NCI-H2171 (cell line): Measurements from ENCODE around the gene B2M.
"Not testable (repeated sequence)": the region's sequence is repeated elsewhere in the genome, so short reads cannot be mapped to it uniquely, and the experiment has no call there.

Experiments
- DNase-seq: peaks from one replicate; lab custom pipeline; 2025; lab: John Stamatoyannopoulos, UW

Gene B2M

DNA sequence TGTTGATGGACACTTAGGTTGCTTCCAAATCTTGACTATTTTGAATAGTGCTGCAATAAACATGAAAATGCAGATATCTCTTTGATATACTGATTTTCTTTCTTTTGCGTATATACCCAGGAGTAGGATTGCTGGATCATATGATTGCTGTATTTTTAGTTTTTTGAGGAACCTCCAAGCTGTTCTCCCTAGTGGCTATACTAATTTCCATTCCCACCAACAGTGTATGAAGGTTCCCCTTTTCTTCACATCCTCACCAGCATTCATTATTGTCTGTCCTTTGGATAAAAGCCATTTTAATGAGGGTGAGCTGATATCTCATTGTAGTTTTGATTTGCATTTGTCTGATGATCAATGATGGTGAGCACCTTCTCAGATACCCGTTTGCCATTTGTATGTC is 12.7 kb upstream of the B2M start:
- DNase-seq = no peak

DNA sequence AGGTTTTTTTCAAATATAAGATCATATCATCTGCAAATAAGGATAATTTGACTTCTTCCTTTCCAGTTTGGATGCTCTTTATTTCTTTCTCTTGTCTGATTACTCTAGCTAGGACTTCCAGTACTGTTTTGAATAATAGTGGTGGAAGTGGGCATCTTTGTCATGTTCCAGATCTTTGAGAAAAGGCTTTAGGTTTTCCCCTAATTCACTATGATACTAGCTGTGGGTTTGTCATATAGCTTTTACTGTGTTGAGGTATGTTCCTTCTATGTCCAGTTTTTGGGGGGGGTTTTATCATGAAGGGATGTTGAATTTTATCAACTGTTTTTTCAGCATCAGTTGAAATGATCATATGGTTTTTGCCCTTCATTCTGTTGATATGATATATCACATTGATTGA is 10.6 kb upstream of the B2M start:
- DNase-seq = not testable (repeated sequence)

DNA sequence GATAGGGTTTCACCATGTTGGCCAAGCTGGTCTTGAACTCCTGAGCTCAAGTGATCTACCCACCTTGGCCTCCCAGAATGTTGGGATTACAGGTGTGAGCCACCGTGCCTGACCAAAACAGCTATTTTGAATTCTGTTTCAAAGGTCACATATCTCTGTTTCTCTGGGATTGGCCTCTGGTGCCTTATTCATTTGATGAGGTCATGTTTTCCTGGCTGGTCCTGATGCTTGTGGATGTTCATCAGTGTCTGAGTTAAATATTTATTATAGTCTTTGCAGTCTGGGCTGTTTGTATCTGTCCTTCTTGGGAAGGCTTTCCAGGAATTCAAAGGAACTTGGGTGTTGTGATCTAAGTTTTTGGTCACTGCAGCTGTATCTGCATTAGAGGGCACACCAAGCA is 5.3 kb upstream of the B2M start:
- no peak for DNase-seq

DNA sequence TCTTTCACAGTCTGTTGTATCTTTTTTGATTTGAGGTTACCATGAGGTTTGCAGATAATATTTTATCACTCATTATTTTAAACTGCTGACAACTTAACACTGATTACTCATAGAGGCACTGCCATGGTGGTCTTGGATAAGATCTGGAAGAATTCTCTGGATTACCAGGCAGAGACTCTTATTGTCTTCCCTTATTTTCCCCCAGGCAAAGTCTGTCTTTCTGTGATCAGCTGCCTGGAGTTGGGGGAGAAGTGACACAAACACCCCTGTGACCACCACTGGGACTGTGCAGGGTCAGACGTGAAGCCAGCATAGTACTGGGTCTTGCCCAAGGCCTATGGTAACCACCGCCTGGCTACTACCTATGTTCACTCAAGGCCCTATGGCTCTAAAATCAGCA is 4.9 kb upstream of the B2M start:
- no peak for DNase-seq

DNA sequence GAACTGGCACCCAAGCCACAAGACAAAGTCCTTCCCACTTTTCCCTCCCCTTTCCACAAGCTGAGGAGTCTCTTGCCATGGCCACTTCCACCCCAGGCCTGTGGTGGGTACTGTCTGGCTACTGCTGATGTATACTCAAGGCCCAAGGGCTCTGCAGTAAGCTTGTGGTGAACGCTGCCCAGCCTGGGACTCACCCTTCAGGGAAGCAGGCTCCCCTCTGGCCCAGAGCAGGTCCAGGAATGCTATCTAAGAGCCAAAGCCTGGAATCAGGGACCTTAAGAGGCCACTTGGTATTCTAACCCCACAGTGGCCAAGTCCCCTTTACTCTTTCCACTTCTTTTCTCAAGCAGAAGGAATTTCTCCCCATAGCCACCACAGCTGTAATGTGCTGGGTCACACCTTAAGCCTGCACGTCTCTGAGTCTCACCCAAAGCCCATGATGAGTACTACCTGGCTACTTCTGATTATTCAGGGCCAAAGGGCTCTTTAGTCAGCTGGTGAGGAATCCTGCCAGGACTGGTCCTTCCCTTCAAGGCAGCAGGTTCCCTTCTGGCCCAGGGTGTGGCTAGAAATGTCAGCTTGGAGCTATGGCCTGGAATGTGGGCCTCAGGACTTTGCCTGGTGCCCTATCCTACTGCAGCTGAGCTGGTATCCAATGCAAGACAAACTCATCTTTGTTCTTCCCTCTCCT is 4.2 kb upstream of the B2M start:
- no peak for DNase-seq

DNA sequence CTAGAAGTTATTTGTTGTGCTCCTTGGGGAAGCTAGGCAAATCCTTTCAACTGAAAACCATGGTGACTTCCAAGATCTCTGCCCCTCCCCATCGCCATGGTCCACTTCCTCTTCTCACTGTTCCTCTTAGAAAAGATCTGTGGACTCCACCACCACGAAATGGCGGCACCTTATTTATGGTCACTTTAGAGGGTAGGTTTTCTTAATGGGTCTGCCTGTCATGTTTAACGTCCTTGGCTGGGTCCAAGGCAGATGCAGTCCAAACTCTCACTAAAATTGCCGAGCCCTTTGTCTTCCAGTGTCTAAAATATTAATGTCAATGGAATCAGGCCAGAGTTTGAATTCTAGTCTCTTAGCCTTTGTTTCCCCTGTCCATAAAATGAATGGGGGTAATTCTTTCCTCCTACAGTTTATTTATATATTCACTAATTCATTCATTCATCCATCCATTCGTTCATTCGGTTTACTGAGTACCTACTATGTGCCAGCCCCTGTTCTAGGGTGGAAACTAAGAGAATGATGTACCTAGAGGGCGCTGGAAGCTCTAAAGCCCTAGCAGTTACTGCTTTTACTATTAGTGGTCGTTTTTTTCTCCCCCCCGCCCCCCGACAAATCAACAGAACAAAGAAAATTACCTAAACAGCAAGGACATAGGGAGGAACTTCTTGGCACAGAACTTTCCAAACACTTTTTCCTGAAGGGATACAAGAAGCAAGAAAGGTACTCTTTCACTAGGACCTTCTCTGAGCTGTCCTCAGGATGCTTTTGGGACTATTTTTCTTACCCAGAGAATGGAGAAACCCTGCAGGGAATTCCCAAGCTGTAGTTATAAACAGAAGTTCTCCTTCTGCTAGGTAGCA is 851 bp upstream of the B2M start:
- no peak for DNase-seq

DNA sequence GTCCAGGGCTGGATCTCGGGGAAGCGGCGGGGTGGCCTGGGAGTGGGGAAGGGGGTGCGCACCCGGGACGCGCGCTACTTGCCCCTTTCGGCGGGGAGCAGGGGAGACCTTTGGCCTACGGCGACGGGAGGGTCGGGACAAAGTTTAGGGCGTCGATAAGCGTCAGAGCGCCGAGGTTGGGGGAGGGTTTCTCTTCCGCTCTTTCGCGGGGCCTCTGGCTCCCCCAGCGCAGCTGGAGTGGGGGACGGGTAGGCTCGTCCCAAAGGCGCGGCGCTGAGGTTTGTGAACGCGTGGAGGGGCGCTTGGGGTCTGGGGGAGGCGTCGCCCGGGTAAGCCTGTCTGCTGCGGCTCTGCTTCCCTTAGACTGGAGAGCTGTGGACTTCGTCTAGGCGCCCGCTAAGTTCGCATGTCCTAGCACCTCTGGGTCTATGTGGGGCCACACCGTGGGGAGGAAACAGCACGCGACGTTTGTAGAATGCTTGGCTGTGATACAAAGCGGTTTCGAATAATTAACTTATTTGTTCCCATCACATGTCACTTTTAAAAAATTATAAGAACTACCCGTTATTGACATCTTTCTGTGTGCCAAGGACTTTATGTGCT is 527 bp downstream of the B2M start:
- DNase-seq = no peak

DNA sequence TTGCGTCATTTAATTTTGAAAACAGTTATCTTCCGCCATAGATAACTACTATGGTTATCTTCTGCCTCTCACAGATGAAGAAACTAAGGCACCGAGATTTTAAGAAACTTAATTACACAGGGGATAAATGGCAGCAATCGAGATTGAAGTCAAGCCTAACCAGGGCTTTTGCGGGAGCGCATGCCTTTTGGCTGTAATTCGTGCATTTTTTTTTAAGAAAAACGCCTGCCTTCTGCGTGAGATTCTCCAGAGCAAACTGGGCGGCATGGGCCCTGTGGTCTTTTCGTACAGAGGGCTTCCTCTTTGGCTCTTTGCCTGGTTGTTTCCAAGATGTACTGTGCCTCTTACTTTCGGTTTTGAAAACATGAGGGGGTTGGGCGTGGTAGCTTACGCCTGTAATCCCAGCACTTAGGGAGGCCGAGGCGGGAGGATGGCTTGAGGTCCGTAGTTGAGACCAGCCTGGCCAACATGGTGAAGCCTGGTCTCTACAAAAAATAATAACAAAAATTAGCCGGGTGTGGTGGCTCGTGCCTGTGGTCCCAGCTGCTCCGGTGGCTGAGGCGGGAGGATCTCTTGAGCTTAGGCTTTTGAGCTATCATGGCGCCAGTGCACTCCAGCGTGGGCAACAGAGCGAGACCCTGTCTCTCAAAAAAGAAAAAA is 1.2 kb downstream of the B2M start:
- DNase-seq = no peak

DNA sequence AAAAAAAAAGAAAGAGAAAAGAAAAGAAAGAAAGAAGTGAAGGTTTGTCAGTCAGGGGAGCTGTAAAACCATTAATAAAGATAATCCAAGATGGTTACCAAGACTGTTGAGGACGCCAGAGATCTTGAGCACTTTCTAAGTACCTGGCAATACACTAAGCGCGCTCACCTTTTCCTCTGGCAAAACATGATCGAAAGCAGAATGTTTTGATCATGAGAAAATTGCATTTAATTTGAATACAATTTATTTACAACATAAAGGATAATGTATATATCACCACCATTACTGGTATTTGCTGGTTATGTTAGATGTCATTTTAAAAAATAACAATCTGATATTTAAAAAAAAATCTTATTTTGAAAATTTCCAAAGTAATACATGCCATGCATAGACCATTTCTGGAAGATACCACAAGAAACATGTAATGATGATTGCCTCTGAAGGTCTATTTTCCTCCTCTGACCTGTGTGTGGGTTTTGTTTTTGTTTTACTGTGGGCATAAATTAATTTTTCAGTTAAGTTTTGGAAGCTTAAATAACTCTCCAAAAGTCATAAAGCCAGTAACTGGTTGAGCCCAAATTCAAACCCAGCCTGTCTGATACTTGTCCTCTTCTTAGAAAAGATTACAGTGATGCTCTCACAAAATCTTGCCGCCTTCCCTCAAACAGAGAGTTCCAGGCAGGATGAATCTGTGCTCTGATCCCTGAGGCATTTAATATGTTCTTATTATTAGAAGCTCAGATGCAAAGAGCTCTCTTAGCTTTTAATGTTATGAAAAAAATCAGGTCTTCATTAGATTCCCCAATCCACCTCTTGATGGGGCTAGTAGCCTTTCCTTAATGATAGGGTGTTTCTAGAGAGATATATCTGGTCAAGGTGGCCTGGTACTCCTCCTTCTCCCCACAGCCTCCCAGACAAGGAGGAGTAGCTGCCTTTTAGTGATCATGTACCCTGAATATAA is 2.0 kb downstream of the B2M start:
- no peak for DNase-seq

DNA sequence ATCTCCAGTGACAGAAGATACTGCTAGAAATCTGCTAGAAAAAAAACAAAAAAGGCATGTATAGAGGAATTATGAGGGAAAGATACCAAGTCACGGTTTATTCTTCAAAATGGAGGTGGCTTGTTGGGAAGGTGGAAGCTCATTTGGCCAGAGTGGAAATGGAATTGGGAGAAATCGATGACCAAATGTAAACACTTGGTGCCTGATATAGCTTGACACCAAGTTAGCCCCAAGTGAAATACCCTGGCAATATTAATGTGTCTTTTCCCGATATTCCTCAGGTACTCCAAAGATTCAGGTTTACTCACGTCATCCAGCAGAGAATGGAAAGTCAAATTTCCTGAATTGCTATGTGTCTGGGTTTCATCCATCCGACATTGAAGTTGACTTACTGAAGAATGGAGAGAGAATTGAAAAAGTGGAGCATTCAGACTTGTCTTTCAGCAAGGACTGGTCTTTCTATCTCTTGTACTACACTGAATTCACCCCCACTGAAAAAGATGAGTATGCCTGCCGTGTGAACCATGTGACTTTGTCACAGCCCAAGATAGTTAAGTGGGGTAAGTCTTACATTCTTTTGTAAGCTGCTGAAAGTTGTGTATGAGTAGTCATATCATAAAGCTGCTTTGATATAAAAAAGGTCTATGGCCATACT is 4.0 kb downstream of the B2M start:
- no peak for DNase-seq

DNA sequence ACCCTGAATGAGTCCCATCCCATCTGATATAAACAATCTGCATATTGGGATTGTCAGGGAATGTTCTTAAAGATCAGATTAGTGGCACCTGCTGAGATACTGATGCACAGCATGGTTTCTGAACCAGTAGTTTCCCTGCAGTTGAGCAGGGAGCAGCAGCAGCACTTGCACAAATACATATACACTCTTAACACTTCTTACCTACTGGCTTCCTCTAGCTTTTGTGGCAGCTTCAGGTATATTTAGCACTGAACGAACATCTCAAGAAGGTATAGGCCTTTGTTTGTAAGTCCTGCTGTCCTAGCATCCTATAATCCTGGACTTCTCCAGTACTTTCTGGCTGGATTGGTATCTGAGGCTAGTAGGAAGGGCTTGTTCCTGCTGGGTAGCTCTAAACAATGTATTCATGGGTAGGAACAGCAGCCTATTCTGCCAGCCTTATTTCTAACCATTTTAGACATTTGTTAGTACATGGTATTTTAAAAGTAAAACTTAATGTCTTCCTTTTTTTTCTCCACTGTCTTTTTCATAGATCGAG is 4.5 kb downstream of the B2M start:
- no peak for DNase-seq

DNA sequence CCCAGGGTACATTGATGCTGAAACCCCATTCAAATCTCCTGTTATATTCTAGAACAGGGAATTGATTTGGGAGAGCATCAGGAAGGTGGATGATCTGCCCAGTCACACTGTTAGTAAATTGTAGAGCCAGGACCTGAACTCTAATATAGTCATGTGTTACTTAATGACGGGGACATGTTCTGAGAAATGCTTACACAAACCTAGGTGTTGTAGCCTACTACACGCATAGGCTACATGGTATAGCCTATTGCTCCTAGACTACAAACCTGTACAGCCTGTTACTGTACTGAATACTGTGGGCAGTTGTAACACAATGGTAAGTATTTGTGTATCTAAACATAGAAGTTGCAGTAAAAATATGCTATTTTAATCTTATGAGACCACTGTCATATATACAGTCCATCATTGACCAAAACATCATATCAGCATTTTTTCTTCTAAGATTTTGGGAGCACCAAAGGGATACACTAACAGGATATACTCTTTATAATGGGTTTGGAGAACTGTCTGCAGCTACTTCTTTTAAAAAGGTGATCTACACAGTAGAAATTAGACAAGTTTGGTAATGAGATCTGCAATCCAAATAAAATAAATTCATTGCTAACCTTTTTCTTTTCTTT is 5.8 kb downstream of the B2M start:
- DNase-seq = no peak

DNA sequence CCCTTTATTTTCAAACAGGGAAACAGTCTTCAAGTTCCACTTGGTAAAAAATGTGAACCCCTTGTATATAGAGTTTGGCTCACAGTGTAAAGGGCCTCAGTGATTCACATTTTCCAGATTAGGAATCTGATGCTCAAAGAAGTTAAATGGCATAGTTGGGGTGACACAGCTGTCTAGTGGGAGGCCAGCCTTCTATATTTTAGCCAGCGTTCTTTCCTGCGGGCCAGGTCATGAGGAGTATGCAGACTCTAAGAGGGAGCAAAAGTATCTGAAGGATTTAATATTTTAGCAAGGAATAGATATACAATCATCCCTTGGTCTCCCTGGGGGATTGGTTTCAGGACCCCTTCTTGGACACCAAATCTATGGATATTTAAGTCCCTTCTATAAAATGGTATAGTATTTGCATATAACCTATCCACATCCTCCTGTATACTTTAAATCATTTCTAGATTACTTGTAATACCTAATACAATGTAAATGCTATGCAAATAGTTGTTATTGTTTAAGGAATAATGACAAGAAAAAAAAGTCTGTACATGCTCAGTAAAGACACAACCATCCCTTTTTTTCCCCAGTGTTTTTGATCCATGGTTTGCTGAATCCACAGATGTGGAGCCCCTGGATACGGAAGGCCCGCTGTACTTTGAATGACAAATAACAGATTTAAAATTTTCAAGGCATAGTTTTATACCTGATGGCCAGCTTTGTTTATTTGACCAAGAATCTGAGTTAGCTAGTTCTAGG is 7.0 kb downstream of the B2M start:
- DNase-seq = no peak

DNA sequence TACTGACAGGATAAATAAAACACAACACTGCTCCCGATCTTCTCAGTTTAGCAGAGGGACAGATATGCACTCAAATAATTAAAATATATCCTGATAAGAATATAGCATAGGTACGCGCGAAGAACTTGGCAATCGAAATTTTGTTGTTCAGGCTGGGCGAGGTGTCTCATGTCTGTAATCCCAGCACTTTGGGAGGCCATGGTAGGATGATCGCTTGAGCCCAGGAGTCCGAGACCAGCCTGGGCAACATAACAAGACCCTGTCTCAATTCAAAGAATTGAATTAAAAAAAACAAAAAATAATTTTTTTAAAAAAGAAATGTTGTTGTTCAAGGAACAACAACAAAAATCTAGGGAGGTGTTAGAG is 7.6 kb downstream of the B2M start:
- no peak for DNase-seq

DNA sequence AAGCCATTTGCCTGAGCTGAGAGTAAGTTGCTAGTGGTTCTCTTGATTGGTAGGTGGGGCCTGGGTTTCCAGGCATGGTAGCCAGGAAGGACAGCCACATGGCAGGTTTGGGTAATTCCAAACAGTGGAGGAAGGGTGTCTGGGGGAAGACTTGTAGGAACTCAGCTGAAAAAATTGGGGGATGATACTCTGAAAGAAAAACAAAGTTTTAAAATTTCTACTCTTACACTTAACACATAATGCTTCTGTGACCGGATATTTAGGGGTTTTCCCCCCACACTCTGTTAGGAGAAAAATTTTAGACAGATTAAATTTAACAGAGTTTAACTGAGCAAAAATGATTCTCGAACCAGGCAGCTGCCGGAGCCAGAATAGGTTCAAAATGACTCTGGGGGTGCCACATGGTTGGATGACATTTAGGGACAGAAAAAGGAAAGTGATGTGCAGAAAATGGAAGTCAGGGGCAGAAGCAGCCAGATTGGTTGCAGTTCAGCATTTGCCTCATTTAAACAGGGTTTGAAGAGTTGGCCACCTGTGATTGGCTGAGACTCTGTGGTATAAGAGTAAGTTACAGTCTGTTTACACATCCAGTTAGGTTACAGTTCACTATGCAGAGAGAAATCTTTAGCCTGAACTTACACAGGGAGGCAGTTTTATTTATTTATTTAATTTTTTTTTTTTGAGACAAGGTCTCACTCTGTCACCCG is 8.1 kb downstream of the B2M start:
- no peak for DNase-seq

DNA sequence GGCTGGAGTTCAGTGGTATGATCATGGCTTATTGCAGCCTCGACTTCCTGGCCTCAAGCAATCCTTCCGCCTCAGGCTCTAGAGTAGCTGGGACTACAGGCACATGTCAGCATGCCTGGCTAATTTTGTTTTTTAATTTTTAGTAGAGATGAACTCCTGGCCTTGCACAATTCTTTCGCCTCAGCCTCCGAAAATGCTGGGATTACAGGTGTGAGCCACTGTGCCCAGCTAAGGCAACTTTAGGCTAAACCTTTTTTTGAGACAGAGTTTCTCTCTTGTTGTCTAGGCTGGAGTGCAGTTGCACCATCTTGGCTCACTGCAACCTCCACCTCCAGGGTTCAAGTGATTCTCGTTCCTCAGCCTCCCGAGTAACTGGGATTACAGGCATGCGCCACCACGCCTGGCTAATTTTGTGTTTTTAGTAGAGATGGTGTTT is 8.7 kb downstream of the B2M start:
- DNase-seq = not testable (repeated sequence)

DNA sequence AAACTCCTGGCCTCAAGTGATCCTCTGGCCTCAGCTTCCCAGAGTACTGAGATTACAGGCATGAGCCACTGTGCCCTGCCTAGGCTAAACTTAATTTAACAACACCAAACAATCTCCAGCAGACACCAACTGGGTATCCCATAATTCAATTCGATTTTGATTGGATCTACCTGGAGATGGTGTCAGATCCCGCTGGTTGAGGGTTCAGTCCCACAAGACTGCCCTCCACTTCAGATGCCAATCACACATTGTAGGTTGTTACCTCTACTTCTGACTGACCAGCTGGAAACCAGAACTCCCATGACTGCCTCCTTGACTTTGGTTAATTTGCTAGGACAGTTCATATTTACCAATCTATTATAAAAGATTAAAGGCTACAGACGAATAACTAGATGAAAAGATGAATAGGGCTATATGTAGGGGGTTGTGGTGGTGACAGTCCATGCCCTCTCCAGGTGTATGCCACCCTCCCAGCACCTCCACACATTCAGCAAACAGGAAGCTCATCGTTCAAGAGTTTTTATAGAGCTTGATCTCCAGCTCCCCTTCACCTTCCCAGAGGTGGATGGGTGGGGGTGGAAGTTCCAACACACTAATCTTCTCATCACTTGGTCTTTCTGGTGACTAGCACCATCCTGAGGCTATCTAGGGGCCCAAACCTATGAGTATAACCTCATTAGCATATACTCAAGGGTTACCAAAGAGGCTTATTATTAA is 9.3 kb downstream of the B2M start:
- DNase-seq = no peak

DNA sequence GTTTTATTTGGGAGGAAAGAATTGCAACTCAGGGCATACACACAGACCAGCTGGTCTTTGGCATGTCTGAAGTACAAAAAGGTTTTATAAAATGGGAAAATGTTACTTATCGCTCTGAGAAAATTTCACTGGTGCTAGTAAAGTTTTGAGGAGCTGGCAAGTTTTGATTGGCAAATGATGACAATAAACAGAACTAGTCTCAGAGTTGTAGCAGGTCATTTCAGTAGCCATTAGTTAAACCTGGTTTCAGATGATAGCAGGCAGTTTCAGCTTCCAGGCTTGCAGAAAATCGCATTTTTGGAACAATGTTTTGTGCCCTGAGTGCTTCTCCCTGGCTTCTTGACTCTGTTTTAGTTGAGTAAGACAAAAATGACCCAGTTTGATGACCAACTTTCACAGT is 10.7 kb downstream of the B2M start:
- DNase-seq = no peak
